Measurements from ENCODE around the gene CYFIP2.
A peak's percentile ranks its signal among the peaks of the same experiment; 100 is the strongest.

CYFIP2 gene

DNA sequence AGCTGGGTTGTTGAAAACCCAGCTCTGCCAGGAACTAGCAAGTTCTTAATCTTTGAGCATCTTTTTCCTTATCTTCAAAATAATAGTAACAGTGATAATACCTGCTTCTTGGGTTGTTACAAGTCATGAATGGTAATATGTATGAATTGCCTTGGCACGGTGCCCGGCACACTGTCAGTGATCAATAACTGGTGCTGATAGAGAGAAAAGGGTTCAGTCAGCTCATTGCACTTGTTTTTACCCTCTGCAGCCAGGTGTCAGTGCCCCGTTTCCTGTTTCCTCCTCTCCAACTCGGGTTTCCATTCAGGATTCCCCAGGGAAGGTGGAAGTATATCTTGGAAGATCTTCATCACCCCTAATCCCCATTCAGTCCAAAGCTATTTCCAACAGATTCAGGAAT lies 178.3 kb downstream of the CYFIP2 start:
- Histone ChIP-seq H3K18ac (ENCODE audit: low read length) (no peak overlapping the region), H3K23ac (ENCODE audit: low read length) (no peak overlapping the region), H2BK120ac (ENCODE audit: insufficient read depth, low read length, poor library complexity) (no peak overlapping the region), H3K4ac (ENCODE audit: low read depth, low read length) (no peak overlapping the region), H2AK5ac (ENCODE audit: low read length) (no peak overlapping the region), H3K14ac (ENCODE audit: low read length) (no peak overlapping the region), H3K36me3 (ENCODE audit: control insufficient read depth in 1 of 2, insufficient read depth in 2 of 2, low read length in 2 of 2) (no peaks in the 10 kb centered on the region), H3K9ac (ENCODE audit: low read length) (no peak overlapping the region), H4K91ac (ENCODE audit: low read depth, low read length) (peak overlapping the region; percentile 17), H4K12ac (ENCODE audit: low read depth, low read length) (no peak overlapping the region), H2BK5ac (ENCODE audit: low read depth, low read length, poor library complexity) (no peak overlapping the region), H3K27ac (ENCODE audit: low read depth, low read length) (no peak overlapping the region), H2BK12ac (ENCODE audit: low read length) (peak overlapping the region; percentile 9), H4K8ac (ENCODE audit: low read depth, low read length) (no peak overlapping the region), H3K4me2 (ENCODE audit: low read length) (no peak overlapping the region), H3K4me3 (ENCODE audit: low read depth, low read length) (no peak overlapping the region), H3K79me1 (ENCODE audit: low read length) (peaks cover 2% of the 10 kb centered on the region), H3K27me3 (ENCODE audit: insufficient read depth, low read length) (no peaks in the 10 kb centered on the region), H3K9me3 (ENCODE audit: insufficient read depth, low read depth, low read length) (no peaks in the 10 kb centered on the region), H2AFZ (ENCODE audit: insufficient read depth, low read length, poor library complexity) (no peak overlapping the region), H3K79me2 (ENCODE audit: control insufficient read depth, insufficient read depth, low read length, poor library complexity) (no peaks in the 10 kb centered on the region), H3K4me1 (ENCODE audit: control insufficient read depth in 1 of 2, insufficient read depth in 2 of 2, low read length in 2 of 2) (peaks cover 14 to 16% of the 10 kb centered on the region in 2 experiments)
- DNase-seq, result no peak
- no CpG with 5 or more reads among the region's 4 CpGs for WGBS (ENCODE audit: extremely low coverage, insufficient coverage, insufficient read length)
